Pancreas (tissue), 10 donors: ENCODE measurements around the gene FAM9A. TPM values are rescaled to one million over a fixed set of nuclear protein-coding genes. Genes with fewer than 3 reads are reported as not detected.

Experiments
- ATAC-seq, 4 donors: fragments of 200-7000 bp; cut with Tn5 transposase; one replicate each; pipeline versions ENCODE4 v1.8.0 to v1.9.1; 2020; ENCODE audit warnings: mild to moderate bottlenecking in 4 of 4, moderate library complexity in 4 of 4
- DNase-seq, 6 donors: peaks; one replicate each; pipeline ENCODE4 v3.0.0-alpha.2; 2020
- FAIRE-seq: peaks from 2 replicates; lab custom pipeline; 2012; peaks lifted over from hg19 to GRCh38; lab: Jason Lieb, UNC
- H3K27ac ChIP-seq, 4 donors: fragments of 200-600 bp; sonication (generic); 1 replicate in 3 of 4; 2 replicates in 1 of 4; pipeline versions ENCODE4 v1.5.0 to v1.8.0; 2020
- H3K27me3 ChIP-seq, 4 donors: fragments of 200-600 bp; one replicate each; pipeline ENCODE4 v1.8.0; 2021
- H3K36me3 ChIP-seq, 3 donors: fragments of 200-600 bp; sonication (generic) in 1 of 3; one replicate each; pipeline versions ENCODE4 v1.5.0 to v1.8.0; 2020 to 2021
- H3K4me1 ChIP-seq, 3 donors: fragments of 200-600 bp; one replicate each; pipeline ENCODE4 v1.8.0; 2021
- H3K4me3 ChIP-seq, 4 donors: fragments of 200-600 bp; sonication (generic) in 2 of 4; one replicate each; pipeline versions ENCODE4 v1.5.0 to v1.8.0; 2020 to 2021
- H3K9me3 ChIP-seq, 4 donors: fragments of 200-600 bp; one replicate each; pipeline ENCODE4 v1.8.0; 2021
- WGBS, 2 donors: extraction: QIAGEN DNeasy Blood & Tissue Kit; methylation state at CpG; one replicate each; pipeline ENCODE4 v1.1.7; 2013; 5-methylcytosine and 5-hydroxymethylcytosine counted together
- intact Hi-C, 3 donors: fragments of 100-400 bp; cut with DNase I; formaldehyde crosslinking; loops; one replicate each; pipeline versions ENCODE4 v1.11.1 to v1.14.2; 2022
- polyA plus RNA-seq, 2 donors: library from polyadenylated mRNA; stranded (reverse); fragments of 200-250 nt; gene quantifications; one replicate each; pipeline ENCODE4 v1.2.3, GENCODE V29; 2013
- total RNA-seq, 6 donors: library from RNA; stranded (reverse); fragmentation: NEBNext Ultra II Directional in 4 of 6; extraction: Animal tissue kit (Norgen Biotek cat#: 25700) in 4 of 6; gene quantifications; one replicate each; pipeline versions ENCODE4 v1.2.1 to v1.2.4, GENCODE V29; 2021 to 2023
- TF ChIP-seq, protein P1 (sequence below), 4 donors: fragments of 200-600 bp; sonication (generic) in 3 of 4; IDR thresholded peaks; one replicate each; pipeline versions ENCODE4 v1.5.0 to v1.8.0; 2021; ENCODE audit warnings: antibody characterized with exemption in 4 of 4
- donor health status: healthy with polysubstance abuse.
- donor health status: DM: no; HTN: no; CAD: no; lungs with moderate emphysema.
- donor health status: DM: no; HTN: no; CAD: no.
- donor health status: control.
- donor health status: control.
- donor health status: Bipolar disorder and iron deficiency.
- donor health status: DM: yes; HTN: yes; CAD: no.
- donor health status: DM: no; HTN: no; CAD: no.
- donor health status: DM: no; HTN: no; CAD: no.
- donor health status: DM: yes; HTN: yes; CAD: no.

FAM9A gene
- total and polyA plus RNA-seq, 8 donors: not detected

DNA sequence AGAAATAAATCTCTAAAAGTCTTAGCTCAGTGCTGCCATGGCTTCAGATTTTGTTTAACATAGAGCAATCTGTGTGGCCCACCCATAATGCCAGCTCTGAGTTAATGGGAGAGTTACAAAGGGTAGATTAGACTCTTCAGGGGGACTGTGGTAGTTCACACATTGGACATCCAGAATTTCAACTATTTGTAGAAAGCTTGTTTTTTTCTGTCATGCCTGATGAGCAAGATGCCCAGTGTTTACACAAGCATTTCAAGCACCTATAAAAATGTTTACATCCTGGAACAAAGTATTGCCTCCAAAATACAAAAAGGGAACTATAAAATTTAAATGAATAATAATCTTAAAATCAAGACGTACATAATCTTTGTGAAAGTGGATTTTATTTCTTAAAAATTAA lies 43.0 kb upstream of the FAM9A start:
- Histone ChIP-seq H3K4me1 (no peaks in the 10 kb centered on the region), H3K36me3 (no peaks in the 10 kb centered on the region), H3K27ac (no peak overlapping the region), H3K27me3 (peaks cover 0 to 8% (median 3%) of the 10 kb centered on the region in 4 donors), H3K4me3 (no peak overlapping the region), H3K9me3 (no peaks in the 10 kb centered on the region)
- WGBS, 2 donors: 43 to 44% methylated on average over 1 of the region's 1 CpG
- intact Hi-C loops: no loop called here
- no peak for FAIRE-seq
- no peak for ATAC-seq
- DNase-seq: no peak
- TF ChIP-seq, protein P1, sequence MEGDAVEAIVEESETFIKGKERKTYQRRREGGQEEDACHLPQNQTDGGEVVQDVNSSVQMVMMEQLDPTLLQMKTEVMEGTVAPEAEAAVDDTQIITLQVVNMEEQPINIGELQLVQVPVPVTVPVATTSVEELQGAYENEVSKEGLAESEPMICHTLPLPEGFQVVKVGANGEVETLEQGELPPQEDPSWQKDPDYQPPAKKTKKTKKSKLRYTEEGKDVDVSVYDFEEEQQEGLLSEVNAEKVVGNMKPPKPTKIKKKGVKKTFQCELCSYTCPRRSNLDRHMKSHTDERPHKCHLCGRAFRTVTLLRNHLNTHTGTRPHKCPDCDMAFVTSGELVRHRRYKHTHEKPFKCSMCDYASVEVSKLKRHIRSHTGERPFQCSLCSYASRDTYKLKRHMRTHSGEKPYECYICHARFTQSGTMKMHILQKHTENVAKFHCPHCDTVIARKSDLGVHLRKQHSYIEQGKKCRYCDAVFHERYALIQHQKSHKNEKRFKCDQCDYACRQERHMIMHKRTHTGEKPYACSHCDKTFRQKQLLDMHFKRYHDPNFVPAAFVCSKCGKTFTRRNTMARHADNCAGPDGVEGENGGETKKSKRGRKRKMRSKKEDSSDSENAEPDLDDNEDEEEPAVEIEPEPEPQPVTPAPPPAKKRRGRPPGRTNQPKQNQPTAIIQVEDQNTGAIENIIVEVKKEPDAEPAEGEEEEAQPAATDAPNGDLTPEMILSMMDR (IDR thresholded peaks at IDR 0.05): no peak

DNA sequence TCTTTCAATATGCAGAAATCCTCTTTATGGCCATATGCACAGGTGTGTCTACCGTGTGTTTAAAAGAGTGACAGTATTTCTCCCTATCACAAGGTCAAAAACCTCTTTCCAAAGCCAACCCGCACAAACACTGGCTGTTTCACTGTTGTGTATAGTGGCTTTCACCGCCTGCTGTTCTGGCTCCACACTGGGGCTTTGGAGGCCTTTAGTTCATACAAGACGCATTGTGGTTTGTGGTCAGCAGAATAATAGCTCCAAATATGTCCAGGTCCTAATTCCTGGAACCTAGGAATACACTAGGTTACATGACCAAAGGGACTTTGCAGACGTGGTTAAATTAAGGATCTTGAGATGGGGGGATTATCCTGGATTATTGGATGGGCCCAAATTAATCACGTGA lies 40.7 kb upstream of the FAM9A start:
- TF ChIP-seq, protein P1 (IDR thresholded peaks at IDR 0.05): no peak
- H3K36me3 ChIP-seq: no peaks in the 10 kb centered on the region
- ATAC-seq (no peak), DNase-seq (no peak), FAIRE-seq (no peak)
- 74 to 82% methylated on average over 6 of the region's 6 CpGs for WGBS, 2 donors
- H3K27ac ChIP-seq: no peak overlapping the region
- H3K9me3 ChIP-seq: no peaks in the 10 kb centered on the region
- H3K4me1 ChIP-seq: no peaks in the 10 kb centered on the region
- no peak overlapping the region for H3K4me3 ChIP-seq
- intact Hi-C loops: no loop called here
- H3K27me3 ChIP-seq: peaks cover 0 to 5% (median 2%) of the 10 kb centered on the region in 4 donors

DNA sequence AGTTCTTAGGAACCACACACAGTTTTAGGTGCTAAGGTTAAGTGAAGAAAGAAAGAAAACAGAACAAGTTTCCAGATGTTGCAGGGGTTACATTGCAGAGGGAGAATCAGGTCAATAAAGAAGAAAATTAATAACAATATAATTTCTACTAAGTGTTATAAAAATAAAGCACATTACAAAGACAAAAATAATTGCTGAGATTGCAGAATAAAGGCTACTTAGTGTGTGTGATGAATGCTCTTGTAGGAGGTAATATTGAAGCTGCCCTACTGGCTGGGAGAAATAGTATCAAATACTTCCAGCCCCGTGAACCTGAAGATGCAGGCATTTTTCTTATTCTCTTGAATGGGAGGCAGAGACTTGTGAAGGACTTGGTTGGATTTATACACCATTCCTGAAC lies 33.2 kb upstream of the FAM9A start:
- TF ChIP-seq, protein P1 (IDR thresholded peaks at IDR 0.05): no peak
- Histone ChIP-seq H3K36me3 (no peaks in the 10 kb centered on the region), H3K4me1 (no peaks in the 10 kb centered on the region), H3K9me3 (no peaks in the 10 kb centered on the region), H3K27ac (no peak overlapping the region), H3K27me3 (peaks cover 0 to 17% (median 5%) of the 10 kb centered on the region in 4 donors), H3K4me3 (no peak overlapping the region)
- FAIRE-seq (no peak), DNase-seq (no peak), ATAC-seq (no peak)
- intact Hi-C loops: no loop called here
- 47 to 62% methylated on average over 1 of the region's 1 CpG for WGBS, 2 donors

DNA sequence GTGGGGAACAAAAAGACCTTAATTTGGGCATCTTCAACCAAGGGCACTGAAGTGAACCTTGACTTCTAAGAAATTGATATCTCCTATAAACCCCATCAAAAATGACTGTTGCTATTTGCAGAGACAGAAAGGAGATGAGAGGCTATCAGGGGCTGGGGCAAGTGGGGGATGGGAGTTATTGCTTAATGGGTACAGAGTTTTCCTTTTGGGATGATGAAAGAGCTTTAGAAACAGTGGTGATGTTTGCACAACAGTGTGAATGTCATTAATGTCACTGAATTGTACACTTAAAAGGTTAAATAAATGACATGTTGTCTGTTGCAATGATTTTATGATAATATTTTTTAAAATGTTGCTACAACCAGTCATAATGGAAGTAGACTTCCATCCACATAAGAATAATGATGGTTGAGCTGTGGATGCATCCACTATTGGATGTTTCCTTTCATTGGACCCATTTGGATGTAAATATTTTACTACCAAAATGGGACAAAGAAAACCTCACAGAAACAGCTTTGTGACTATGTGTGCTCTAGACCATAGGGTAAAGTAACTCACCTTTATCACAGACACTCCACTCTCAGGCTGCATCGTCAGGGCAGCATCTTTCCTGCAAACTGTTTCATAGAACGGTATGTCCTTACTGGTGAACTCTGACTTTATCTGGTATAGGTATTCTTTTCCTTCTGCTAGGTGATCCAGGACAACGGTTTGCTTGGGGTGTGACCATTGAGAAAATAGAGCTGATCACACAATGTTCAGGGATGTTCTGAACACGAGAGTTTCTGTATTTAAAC lies 31.6 kb upstream of the FAM9A start:
- intact Hi-C loops: no loop called here
- H3K4me1 ChIP-seq: no peaks in the 10 kb centered on the region
- H3K27ac ChIP-seq: no peak overlapping the region
- peaks cover 0 to 22% (median 3%) of the 10 kb centered on the region in 4 donors for H3K27me3 ChIP-seq
- H3K4me3 ChIP-seq: no peak overlapping the region
- TF ChIP-seq, protein P1 (IDR thresholded peaks at IDR 0.05): no peak
- 44 to 64% methylated on average over 4 of the region's 4 CpGs for WGBS, 2 donors
- no peak for DNase-seq
- ATAC-seq: no peak
- H3K9me3 ChIP-seq: no peaks in the 10 kb centered on the region
- no peaks in the 10 kb centered on the region for H3K36me3 ChIP-seq
- no peak for FAIRE-seq

DNA sequence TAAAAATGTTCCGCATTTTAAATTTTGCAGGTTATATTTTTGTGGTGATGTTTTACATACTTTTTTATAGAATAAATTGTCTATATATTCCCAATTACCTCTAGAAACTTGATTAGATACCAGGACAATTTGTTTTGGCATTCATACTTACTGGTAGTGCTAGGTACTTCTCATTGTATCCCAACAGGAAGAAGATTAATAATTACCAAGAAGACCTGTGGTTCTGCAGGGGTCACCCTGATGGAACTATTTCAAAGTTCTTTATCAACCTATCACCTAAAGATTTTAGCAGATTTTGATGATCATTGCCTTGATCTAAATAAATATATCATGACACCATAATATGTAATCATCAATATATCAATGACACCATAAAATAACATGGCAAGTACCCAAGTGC lies 22.5 kb upstream of the FAM9A start:
- no peak overlapping the region for H3K27ac ChIP-seq
- no peaks in the 10 kb centered on the region for H3K9me3 ChIP-seq
- no peak for ATAC-seq
- WGBS, 2 donors: 88 to 96% methylated on average over 1 of the region's 1 CpG
- peaks cover 0 to 14% (median 0%) of the 10 kb centered on the region in 4 donors for H3K27me3 ChIP-seq
- peak; percentile 94 for FAIRE-seq
- no peak overlapping the region for H3K4me3 ChIP-seq
- no peaks in the 10 kb centered on the region for H3K36me3 ChIP-seq
- DNase-seq: no peak
- intact Hi-C loops: no loop called here
- TF ChIP-seq, protein P1 (IDR thresholded peaks at IDR 0.05): no peak
- H3K4me1 ChIP-seq: no peaks in the 10 kb centered on the region
